Hepatocyte (in vitro differentiated cells): ENCODE results near the gene GPR157. TPM values are rescaled to one million over a fixed set of nuclear protein-coding genes. Genes with fewer than 3 reads are reported as not detected.
"Not testable (repeated sequence)": the region's sequence is repeated elsewhere in the genome, so short reads cannot be mapped to it uniquely, and the experiment has no call there.

Experiments
- DNase-seq: peaks from one replicate; pipeline ENCODE4 v3.0.0-alpha.2; 2016; ENCODE audit warnings: low spot score
- H2AFZ ChIP-seq: fragments of 200-600 bp; sonication (generic); 2 replicates; pipeline ENCODE4 v1.6.0; 2016; ENCODE audit warnings: antibody characterized with exemption, mild to moderate bottlenecking
- H3K27ac ChIP-seq: fragments of 200-600 bp; sonication (generic); 2 replicates; pipeline ENCODE4 v1.5.1; 2016; ENCODE audit warnings: mild to moderate bottlenecking
- H3K27me3 ChIP-seq: fragments of 200-600 bp; sonication (generic); 2 replicates; pipeline ENCODE4 v1.6.1; 2016
- H3K36me3 ChIP-seq: fragments of 200-600 bp; sonication (generic); replicated peaks from 2 replicates; pipeline ENCODE4 v1.5.1; 2016; ENCODE audit warnings: low read depth; ENCODE audit not compliant: insufficient read depth
- H3K4me1 ChIP-seq: fragments of 200-600 bp; sonication (generic); 2 replicates; pipeline ENCODE4 v1.5.1; 2016; ENCODE audit warnings: mild to moderate bottlenecking, moderate library complexity; ENCODE audit not compliant: insufficient read depth
- H3K4me2 ChIP-seq: fragments of 200-600 bp; sonication (generic); 2 replicates; pipeline ENCODE4 v1.6.0; 2016
- H3K4me3 ChIP-seq: fragments of 200-600 bp; sonication (generic); 2 replicates; pipeline ENCODE4 v1.5.1; 2016; ENCODE audit warnings: mild to moderate bottlenecking
- H3K79me2 ChIP-seq: fragments of 200-600 bp; sonication (generic); 2 replicates; pipeline ENCODE4 v1.6.0; 2017; ENCODE audit warnings: mild to moderate bottlenecking
- H3K9me2 ChIP-seq: fragments of 200-600 bp; sonication (generic); replicated peaks from 2 replicates; pipeline ENCODE4 v1.6.0; 2017; ENCODE audit warnings: mild to moderate bottlenecking; ENCODE audit not compliant: insufficient read depth
- H3K9me3 ChIP-seq: fragments of 200-600 bp; sonication (generic); 2 replicates; pipeline ENCODE4 v1.5.1; 2016; ENCODE audit warnings: low read depth, mild to moderate bottlenecking
- H4K20me1 ChIP-seq: fragments of 200-600 bp; sonication (generic); 2 replicates; pipeline ENCODE4 v1.6.0; 2016; ENCODE audit warnings: mild to moderate bottlenecking; ENCODE audit not compliant: insufficient read depth, poor library complexity, severe bottlenecking
- CTCF ChIP-seq: fragments of 200-600 bp; sonication (generic); IDR thresholded peaks from 2 replicates; pipeline ENCODE4 v1.5.1; 2016; ENCODE audit warnings: antibody characterized with exemption, mild to moderate bottlenecking; ENCODE audit not compliant: poor library complexity
- EZH2 ChIP-seq: fragments of 200-600 bp; sonication (generic); IDR thresholded peaks from 2 replicates; pipeline ENCODE4 v1.6.1; 2016; ENCODE audit warnings: antibody characterized with exemption, mild to moderate bottlenecking, borderline replicate concordance
- EZH2phosphoT487 ChIP-seq: fragments of 200-600 bp; sonication (generic); IDR thresholded peaks from one replicate; pipeline ENCODE4 v1.6.1; 2018; ENCODE audit warnings: antibody characterized with exemption, mild to moderate bottlenecking, low read depth, moderate library complexity; ENCODE audit not compliant: unreplicated experiment, severe bottlenecking
- WGBS: methylation state at CpG from one replicate; pipeline ENCODE4 v1.1.6; 2016; ENCODE audit warnings: low lambda C conversion rate; ENCODE audit errors: missing lambda C conversion rate; 5-methylcytosine and 5-hydroxymethylcytosine counted together
- polyA plus RNA-seq: library from polyadenylated mRNA; unstranded; fragments of >200 nt; fragmentation: Nextera tagmentation; extraction: Ambion mirVana; gene quantifications from 2 replicates; pipeline ENCODE4 v1.2.1, GENCODE V29; 2016
- total RNA-seq: library from RNA; depleted of rRNA; stranded (reverse); fragments of >200 nt; gene quantifications from 2 replicates; pipeline ENCODE4 v1.2.3, GENCODE V29; 2014

The GPR157 gene
- total and polyA plus RNA-seq, 2 experiments from 2014 or later = 14.4 to 18.6 TPM

- no peak for DNase-seq
- 86% methylated on average over 13 of the region's 13 CpGs for WGBS
- Histone ChIP-seq H3K79me2 (no peaks in the 10 kb centered on the region), H3K27me3 (no peaks in the 10 kb centered on the region), H3K36me3 (no peaks in the 10 kb centered on the region), H3K9me2 (no peaks in the 10 kb centered on the region), H3K4me1 (peaks cover 3% of the 10 kb centered on the region), H3K4me3 (no peak overlapping the region), H3K4me2 (no peak overlapping the region), H3K27ac (no peak overlapping the region), H4K20me1 (no peaks in the 10 kb centered on the region), H3K9me3 (no peaks in the 10 kb centered on the region), H2AFZ (no peak overlapping the region)
- no peak for TF ChIP-seq EZH2
- no peak for TF ChIP-seq CTCF
- no peak for TF ChIP-seq EZH2phosphoT487
These were observed 30.8 kb downstream of the GPR157 start for GRCh38 chr1:9097947-9098705.

GRCh38 chr1:9095818-9096217, 33.1 kb downstream of the GPR157 start:
- Histone ChIP-seq H3K9me2 (no peaks in the 10 kb centered on the region), H3K36me3 (no peaks in the 10 kb centered on the region), H3K27ac (no peak overlapping the region), H4K20me1 (no peaks in the 10 kb centered on the region), H3K9me3 (no peaks in the 10 kb centered on the region), H3K27me3 (no peaks in the 10 kb centered on the region), H2AFZ (no peak overlapping the region), H3K4me3 (no peak overlapping the region), H3K4me2 (no peak overlapping the region), H3K4me1 (peaks cover under 1% of the 10 kb centered on the region), H3K79me2 (no peaks in the 10 kb centered on the region)
- DNase-seq = no peak
- WGBS = 90% methylated on average over 2 of the region's 2 CpGs
- TF ChIP-seq CTCF (no peak), EZH2 (no peak), EZH2phosphoT487 (no peak)

- not testable (repeated sequence) for H3K4me2 ChIP-seq, H3K9me2 ChIP-seq, H4K20me1 ChIP-seq, H3K36me3 ChIP-seq, DNase-seq, H3K27me3 ChIP-seq, H3K4me1 ChIP-seq, H3K79me2 ChIP-seq, H3K27ac ChIP-seq, H3K4me3 ChIP-seq, H2AFZ ChIP-seq, H3K9me3 ChIP-seq
- 81% methylated on average over 18 of the region's 18 CpGs for WGBS
These were observed 34.8 kb downstream of the GPR157 start for GRCh38 chr1:9093996-9094595.

GRCh38 chr1:9093581-9093980, 35.3 kb downstream of the GPR157 start:
- Histone ChIP-seq H3K9me3 (no peaks in the 10 kb centered on the region), H3K36me3 (no peaks in the 10 kb centered on the region), H3K27me3 (no peaks in the 10 kb centered on the region), H2AFZ (no peak overlapping the region), H3K27ac (no peak overlapping the region), H3K9me2 (no peaks in the 10 kb centered on the region), H3K79me2 (no peaks in the 10 kb centered on the region), H4K20me1 (no peaks in the 10 kb centered on the region), H3K4me2 (no peak overlapping the region), H3K4me1 (no peaks in the 10 kb centered on the region), H3K4me3 (no peak overlapping the region)
- TF ChIP-seq CTCF (no peak), EZH2phosphoT487 (no peak), EZH2 (no peak)
- DNase-seq = no peak
- WGBS = 89% methylated on average over 6 of the region's 6 CpGs
